BJ (cell line): ENCODE data around the gene RORC. TPM values are rescaled to one million over a fixed set of nuclear protein-coding genes. Genes with fewer than 3 reads are reported as not detected.

ENCODE experiments used
- CTCF ChIA-PET: fragments of 350-600 bp; formaldehyde crosslinking; extraction: SDS; loops from one replicate; lab custom pipeline; 2021; ENCODE audit warnings: antibody characterized with exemption, inconsistent platforms; lab: Yijun Ruan, JAX
- POLR2A ChIA-PET: fragments of 300-600 bp; sonication (Branson Sonifier 250); formaldehyde crosslinking; extraction: SDS; loops from one replicate; lab custom pipeline; 2021; ENCODE audit warnings: antibody characterized with exemption; lab: Charles Lee
- DNase-seq: peaks from one replicate; pipeline ENCODE4 v3.0.0-alpha.2; 2011; ENCODE audit warnings: low read depth
- H3K27me3 ChIP-seq: 2 replicates; pipeline ENCODE4 v1.6.0; 2011; ENCODE audit warnings: low read length; ENCODE audit not compliant: control insufficient read depth, insufficient read depth
- H3K36me3 ChIP-seq: 2 replicates; pipeline ENCODE4 v1.5.1; 2011; ENCODE audit warnings: low read length; ENCODE audit not compliant: control insufficient read depth, insufficient read depth
- H3K4me3 ChIP-seq: 2 replicates; pipeline ENCODE4 v1.5.1; 2011; ENCODE audit warnings: low read depth, mild to moderate bottlenecking, control low read depth, low read length
- polyA plus RNA-seq: library from polyadenylated mRNA; depleted of rRNA; stranded (reverse); fragments of >200 nt; gene quantifications from 2 replicates; pipeline ENCODE4 v1.2.3, GENCODE V29; 2011
- TF ChIP-seq, protein P1 (sequence below): IDR thresholded peaks from 2 replicates; pipeline ENCODE4 v1.5.1; 2011; ENCODE audit warnings: low read depth, mild to moderate bottlenecking, control low read depth, inconsistent platforms, low read length, moderate library complexity; ENCODE audit not compliant: insufficient read depth

Gene RORC
- polyA plus RNA-seq, 1 experiment, result not detected

DNA sequence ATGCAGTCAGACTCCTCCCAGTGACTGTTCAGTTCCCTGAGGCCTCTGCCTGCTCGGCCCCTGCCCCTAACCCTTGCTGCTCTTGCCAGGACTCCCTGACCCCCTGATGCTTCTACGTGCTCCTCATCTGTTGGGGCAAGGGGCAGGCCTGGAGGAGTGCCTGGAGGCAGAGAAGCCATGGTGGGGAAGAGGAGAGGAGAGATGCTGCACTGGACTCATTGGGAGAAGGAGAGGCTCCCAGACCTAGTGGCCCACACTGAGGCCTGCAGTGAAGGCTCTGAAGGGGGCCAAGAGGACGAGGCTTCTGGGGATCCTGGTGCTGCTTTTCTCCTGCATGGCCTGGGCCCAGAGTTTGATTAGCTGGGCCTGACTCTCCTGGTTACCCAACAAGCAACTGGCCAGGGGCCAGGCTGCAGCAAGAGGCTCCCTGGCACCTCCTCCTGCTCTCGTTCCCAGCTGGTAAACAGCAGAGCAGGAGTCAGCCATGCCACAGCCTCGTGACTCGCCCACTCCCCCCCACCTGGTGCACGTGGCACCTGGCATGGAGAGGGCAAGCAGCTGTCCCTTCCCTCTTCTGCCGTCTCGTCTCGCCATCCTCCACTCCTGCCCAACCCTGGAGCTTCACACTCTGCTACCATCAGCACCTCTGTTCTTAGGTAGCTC lies 847 bp upstream of the RORC start:
- no peaks in the 10 kb centered on the region for H3K36me3 ChIP-seq
- TF ChIP-seq, protein P1, sequence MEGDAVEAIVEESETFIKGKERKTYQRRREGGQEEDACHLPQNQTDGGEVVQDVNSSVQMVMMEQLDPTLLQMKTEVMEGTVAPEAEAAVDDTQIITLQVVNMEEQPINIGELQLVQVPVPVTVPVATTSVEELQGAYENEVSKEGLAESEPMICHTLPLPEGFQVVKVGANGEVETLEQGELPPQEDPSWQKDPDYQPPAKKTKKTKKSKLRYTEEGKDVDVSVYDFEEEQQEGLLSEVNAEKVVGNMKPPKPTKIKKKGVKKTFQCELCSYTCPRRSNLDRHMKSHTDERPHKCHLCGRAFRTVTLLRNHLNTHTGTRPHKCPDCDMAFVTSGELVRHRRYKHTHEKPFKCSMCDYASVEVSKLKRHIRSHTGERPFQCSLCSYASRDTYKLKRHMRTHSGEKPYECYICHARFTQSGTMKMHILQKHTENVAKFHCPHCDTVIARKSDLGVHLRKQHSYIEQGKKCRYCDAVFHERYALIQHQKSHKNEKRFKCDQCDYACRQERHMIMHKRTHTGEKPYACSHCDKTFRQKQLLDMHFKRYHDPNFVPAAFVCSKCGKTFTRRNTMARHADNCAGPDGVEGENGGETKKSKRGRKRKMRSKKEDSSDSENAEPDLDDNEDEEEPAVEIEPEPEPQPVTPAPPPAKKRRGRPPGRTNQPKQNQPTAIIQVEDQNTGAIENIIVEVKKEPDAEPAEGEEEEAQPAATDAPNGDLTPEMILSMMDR, result no peak
- peaks cover 10% of the 10 kb centered on the region for H3K27me3 ChIP-seq
- POLR2A ChIA-PET, result no interaction called here
- DNase-seq, result no peak
- CTCF ChIA-PET, result interaction anchor here (1.1 kb wide), 1 partner anchor 11 kb away, joined by 3 read pairs; no protein-coding TSS in a partner anchor
- no peak overlapping the region for H3K4me3 ChIP-seq

DNA sequence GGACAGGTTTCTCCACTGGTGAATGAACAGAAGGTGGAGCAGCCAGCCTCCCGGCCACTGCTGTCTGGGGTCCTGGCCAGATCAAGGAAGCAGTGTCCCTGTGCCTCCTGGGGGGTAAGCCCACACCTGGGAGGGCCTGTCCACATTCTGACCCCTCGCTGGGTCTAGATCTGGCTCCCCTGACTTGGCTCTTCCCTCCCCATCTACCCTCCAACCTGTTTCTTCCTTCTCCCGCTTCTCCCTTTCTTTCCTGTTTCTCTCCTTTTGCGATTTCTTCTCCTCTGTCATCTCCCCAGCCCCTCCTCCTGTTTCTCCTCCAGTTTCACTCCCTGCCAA lies 378 bp downstream of the RORC start:
- H3K27me3 ChIP-seq, result peaks cover 8% of the 10 kb centered on the region
- no peak for DNase-seq
- CTCF ChIA-PET, result interaction anchor here (1.1 kb wide), 1 partner anchor 13 kb away, joined by 3 read pairs; no protein-coding TSS in a partner anchor
- TF ChIP-seq, protein P1, result no peak
- POLR2A ChIA-PET, result no interaction called here
- no peaks in the 10 kb centered on the region for H3K36me3 ChIP-seq
- H3K4me3 ChIP-seq, result no peak overlapping the region

DNA sequence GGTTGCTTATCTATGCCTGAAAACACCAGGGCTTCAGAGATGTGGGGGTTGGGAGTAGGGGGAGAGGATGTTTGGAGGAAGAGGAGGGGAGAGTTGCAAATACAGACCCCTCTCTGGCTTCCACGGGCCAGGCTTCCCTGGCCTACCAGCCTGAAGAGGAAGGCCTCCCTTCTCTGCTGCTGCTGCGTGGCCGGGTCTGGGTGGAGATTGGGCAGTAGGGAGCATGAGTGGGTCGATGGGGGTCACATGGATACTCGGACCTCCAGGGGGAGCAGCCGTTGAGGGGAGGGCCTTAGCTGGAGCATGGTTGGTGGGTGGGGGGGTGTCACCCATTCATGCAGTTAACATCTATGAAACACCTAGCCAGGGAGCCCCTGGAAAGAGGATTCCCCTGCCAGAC lies 1.5 kb downstream of the RORC start:
- H3K27me3 ChIP-seq, result peaks cover 15% of the 10 kb centered on the region
- H3K36me3 ChIP-seq, result no peaks in the 10 kb centered on the region
- DNase-seq, result no peak
- H3K4me3 ChIP-seq, result no peak overlapping the region
- ChIA-PET POLR2A (no interaction called here), CTCF (interaction anchor here (1.0 kb wide), 1 partner anchor 18 kb away, joined by 3 read pairs; no protein-coding TSS in a partner anchor)
- TF ChIP-seq, protein P1, result no peak

DNA sequence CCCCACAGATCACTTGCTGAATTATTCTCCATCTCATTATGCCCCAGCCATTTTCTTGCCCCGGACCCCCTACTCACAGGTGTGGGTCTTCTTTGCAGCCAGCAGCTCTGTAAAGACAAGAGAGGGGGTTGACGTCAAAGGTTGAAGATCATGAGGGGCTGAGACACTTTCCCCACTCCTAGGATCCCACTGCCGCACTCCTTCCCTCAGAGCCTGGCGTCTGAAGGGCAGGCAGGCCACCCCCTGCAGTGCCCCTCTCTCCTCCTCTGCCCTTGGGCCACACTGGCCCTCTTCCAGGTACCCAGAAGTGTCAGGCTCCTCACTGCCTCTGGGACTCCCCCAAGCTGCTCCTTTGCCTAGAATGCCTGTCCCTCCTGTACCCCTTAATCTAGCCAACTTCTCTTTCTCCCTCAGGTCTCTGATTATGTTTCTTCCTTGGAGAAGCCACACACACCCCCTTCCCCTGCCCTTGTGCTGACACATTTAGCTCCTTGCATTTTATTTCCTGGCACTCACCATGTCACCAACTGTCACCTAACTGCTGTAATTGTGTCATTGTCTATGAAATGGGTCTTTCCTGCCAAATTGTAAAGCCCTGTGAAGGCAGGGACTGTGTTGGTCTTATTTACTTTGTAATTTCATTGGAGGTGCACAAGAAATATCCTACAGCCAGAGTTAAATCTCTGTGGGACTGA lies 2.1 kb downstream of the RORC start:
- POLR2A ChIA-PET, result no interaction called here
- H3K36me3 ChIP-seq, result no peaks in the 10 kb centered on the region
- CTCF ChIA-PET, result interaction anchor here (1.0 kb wide), 1 partner anchor 17 kb away, joined by 3 read pairs; no protein-coding TSS in a partner anchor
- no peak for DNase-seq
- no peak overlapping the region for H3K4me3 ChIP-seq
- peaks cover 17% of the 10 kb centered on the region for H3K27me3 ChIP-seq
- TF ChIP-seq, protein P1, result no peak

DNA sequence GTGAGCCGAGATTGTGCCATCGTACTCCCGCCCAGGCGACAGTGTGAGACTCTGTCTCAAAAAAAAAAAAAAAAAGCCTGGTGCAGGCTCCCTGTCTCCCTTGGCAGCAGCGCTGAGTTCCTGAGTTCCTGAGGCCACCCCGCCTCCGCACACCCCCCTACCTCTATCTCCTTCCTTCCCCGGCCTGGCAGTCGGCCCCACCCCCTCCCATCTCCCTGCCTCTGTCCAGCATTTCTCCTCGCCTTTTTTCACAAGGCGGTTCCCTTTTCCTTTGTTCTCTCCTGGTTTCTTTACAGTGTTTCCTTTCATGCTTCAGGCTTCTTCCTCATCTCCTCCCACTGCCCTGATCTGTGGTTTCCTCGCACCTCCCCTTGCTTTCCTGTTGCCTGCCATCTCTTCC lies 2.7 kb downstream of the RORC start:
- H3K4me3 ChIP-seq, result no peak overlapping the region
- ChIA-PET POLR2A (no interaction called here), CTCF (no interaction called here)
- DNase-seq, result no peak
- TF ChIP-seq, protein P1, result no peak
- no peaks in the 10 kb centered on the region for H3K36me3 ChIP-seq
- peaks cover 21% of the 10 kb centered on the region for H3K27me3 ChIP-seq
